B cell (primary cell): ENCODE data around the gene USP48. TPM values are rescaled to one million over a fixed set of nuclear protein-coding genes. Genes with fewer than 3 reads are reported as not detected.

Experiments
- ATAC-seq: fragments of 200-7000 bp; cut with Tn5 transposase; one replicate; pipeline ENCODE4 v1.10.0; 2021; ENCODE audit warnings: low read depth, mild to moderate bottlenecking, moderate number of reproducible peaks, moderate library complexity
- CTCF ChIA-PET: fragments of 350-600 bp; sonication (Branson Sonifier 250); formaldehyde crosslinking; loops from one replicate; lab custom pipeline; 2021; ENCODE audit warnings: antibody characterized with exemption, inconsistent platforms; lab: Charles Lee
- POLR2A ChIA-PET: fragments of 350-600 bp; sonication (Branson Sonifier 250); formaldehyde crosslinking; loops from one replicate; lab custom pipeline; 2021; ENCODE audit warnings: antibody characterized with exemption; lab: Charles Lee
- DNase-seq: peaks from one replicate; pipeline ENCODE4 v3.0.0; 2013
- H2AFZ ChIP-seq: 2 replicates; pipeline ENCODE4 v1.6.1; 2012; ENCODE audit warnings: mild to moderate bottlenecking, low read depth, low read length; ENCODE audit not compliant: insufficient read depth, poor library complexity, severe bottlenecking
- H3K27ac ChIP-seq, 2 donors: 1 replicate in 1 of 2; 2 replicates in 1 of 2; pipeline ENCODE4 v1.5.1; 2012 to 2013; ENCODE audit warnings: low read length in 2 of 2, mild to moderate bottlenecking in 2 of 2, moderate library complexity in 1 of 2
- H3K27me3 ChIP-seq, 4 experiments: fragments of 200-600 bp in 1 of 4; sonication (generic) in 1 of 4; replicated peaks in 1 of 4; 1 replicate in 2 of 4; 2 replicates in 2 of 4; pipeline versions ENCODE4 v1.6.1 to v1.7.0; 2013 to 2016; ENCODE audit warnings: low read length in 3 of 4, mild to moderate bottlenecking in 2 of 4, mixed read lengths in 1 of 4, moderate library complexity in 1 of 4; ENCODE audit not compliant: insufficient read depth in 4 of 4, control insufficient read depth in 3 of 4; ENCODE audit errors: control extremely low read depth in 1 of 4
- H3K36me3 ChIP-seq, 2 experiments: replicated peaks in 1 of 2; 1 replicate in 1 of 2; 2 replicates in 1 of 2; pipeline versions ENCODE4 v1.6.1 to v1.7.1; 2013; ENCODE audit warnings: low read length in 1 of 2; ENCODE audit not compliant: insufficient read depth in 2 of 2, control insufficient read depth in 1 of 2; ENCODE audit errors: control extremely low read depth in 1 of 2, extremely low read depth in 1 of 2
- H3K4me1 ChIP-seq, 2 donors: fragments of 200-600 bp in 1 of 2; sonication (generic) in 1 of 2; 1 replicate in 1 of 2; 2 replicates in 1 of 2; pipeline versions ENCODE4 v1.5.1 to v1.6.1; 2013 to 2017; ENCODE audit warnings: low read length in 2 of 2; ENCODE audit not compliant: control insufficient read depth in 2 of 2, insufficient read depth in 2 of 2
- H3K4me2 ChIP-seq: replicated peaks from 2 replicates; pipeline ENCODE3; 2012; ENCODE audit warnings: mild to moderate bottlenecking, low read depth, low read length; ENCODE audit not compliant: poor library complexity, severe bottlenecking
- H3K4me3 ChIP-seq, 5 experiments: fragments of 200-600 bp in 1 of 5; sonication (generic) in 1 of 5; 1 replicate in 3 of 5; 2 replicates in 2 of 5; pipeline versions ENCODE4 v1.5.1 to v1.7.0; 2011 to 2016; ENCODE audit warnings: low read length in 4 of 5, mild to moderate bottlenecking in 4 of 5, low read depth in 2 of 5, control low read depth in 1 of 5, moderate library complexity in 1 of 5; ENCODE audit not compliant: insufficient read depth in 1 of 5; ENCODE audit errors: control extremely low read depth in 1 of 5, extremely low read depth in 1 of 5
- H3K79me2 ChIP-seq: fragments of 200-600 bp; sonication (generic); one replicate; pipeline ENCODE4 v1.6.0; 2016; ENCODE audit warnings: low read length; ENCODE audit not compliant: control insufficient read depth, insufficient read depth
- H3K9ac ChIP-seq: fragments of 200-600 bp; sonication (generic); 2 replicates; pipeline ENCODE4 v1.6.1; 2017; ENCODE audit warnings: mild to moderate bottlenecking, low read length, moderate library complexity
- H3K9me3 ChIP-seq, 3 donors: one replicate each; pipeline versions ENCODE4 v1.6.1 to v1.7.1; 2013; ENCODE audit warnings: low read length in 2 of 3; ENCODE audit not compliant: control insufficient read depth in 2 of 3, insufficient read depth in 1 of 3; ENCODE audit errors: control extremely low read depth in 1 of 3
- H4K20me1 ChIP-seq: 2 replicates; pipeline ENCODE4 v1.6.0; 2012; ENCODE audit warnings: mild to moderate bottlenecking, low read length; ENCODE audit not compliant: insufficient read depth, control insufficient read depth, poor library complexity, severe bottlenecking
- H3K27ac Mint-ChIP-seq: one replicate; pipeline ENCODE4 v1.8.0; 2021; ENCODE audit warnings: mixed read lengths
- H3K27me3 Mint-ChIP-seq: one replicate; pipeline ENCODE4 v1.8.0; 2021; ENCODE audit warnings: mixed read lengths
- H3K4me1 Mint-ChIP-seq: one replicate; pipeline ENCODE4 v1.8.0; 2021; ENCODE audit warnings: mixed read lengths
- H3K4me3 Mint-ChIP-seq: one replicate; pipeline ENCODE4 v1.8.0; 2021; ENCODE audit warnings: mixed read lengths
- H3K9me3 Mint-ChIP-seq: one replicate; pipeline ENCODE4 v1.8.0; 2022; ENCODE audit warnings: mixed read lengths; ENCODE audit not compliant: insufficient read depth
- CTCF ChIP-seq: fragments of 200-600 bp; IDR thresholded peaks from one replicate; pipeline ENCODE4 v1.8.0; 2022; ENCODE audit warnings: antibody characterized with exemption, mild to moderate bottlenecking
- EZH2 ChIP-seq: IDR thresholded peaks from 2 replicates; pipeline ENCODE4 v1.6.1; 2012; ENCODE audit warnings: borderline replicate concordance, low read depth, mild to moderate bottlenecking, moderate library complexity, low read length; ENCODE audit not compliant: insufficient read depth, poor library complexity, severe bottlenecking
- WGBS: methylation state at CpG from one replicate; pipeline ENCODE4 v1.1.5; 2013; ENCODE audit warnings: missing lambda C conversion rate; ENCODE audit not compliant: insufficient coverage; 5-methylcytosine and 5-hydroxymethylcytosine counted together
- intact Hi-C: fragments of 100-400 bp; cut with micrococcal nuclease; formaldehyde crosslinking; loops from one replicate; pipeline ENCODE4 v1.10.0; 2022
- polyA plus RNA-seq: library from polyadenylated mRNA; depleted of rRNA; stranded (reverse); fragments of >200 nt; gene quantifications from 2 replicates; pipeline ENCODE4 v1.2.3, GENCODE V29; 2012
- total RNA-seq, 2 donors: library from RNA; stranded (reverse); fragments of 120-200 nt in 1 of 2; gene quantifications; 1 replicate in 1 of 2; 2 replicates in 1 of 2; pipeline versions ENCODE4 v1.2.3 to v1.2.4, GENCODE V29; 2013 to 2022

Gene USP48
- total and polyA plus RNA-seq, 2 donors (not counting 1 experiment from before 2014, with no cell fraction given): 21.2 to 135 TPM

DNA sequence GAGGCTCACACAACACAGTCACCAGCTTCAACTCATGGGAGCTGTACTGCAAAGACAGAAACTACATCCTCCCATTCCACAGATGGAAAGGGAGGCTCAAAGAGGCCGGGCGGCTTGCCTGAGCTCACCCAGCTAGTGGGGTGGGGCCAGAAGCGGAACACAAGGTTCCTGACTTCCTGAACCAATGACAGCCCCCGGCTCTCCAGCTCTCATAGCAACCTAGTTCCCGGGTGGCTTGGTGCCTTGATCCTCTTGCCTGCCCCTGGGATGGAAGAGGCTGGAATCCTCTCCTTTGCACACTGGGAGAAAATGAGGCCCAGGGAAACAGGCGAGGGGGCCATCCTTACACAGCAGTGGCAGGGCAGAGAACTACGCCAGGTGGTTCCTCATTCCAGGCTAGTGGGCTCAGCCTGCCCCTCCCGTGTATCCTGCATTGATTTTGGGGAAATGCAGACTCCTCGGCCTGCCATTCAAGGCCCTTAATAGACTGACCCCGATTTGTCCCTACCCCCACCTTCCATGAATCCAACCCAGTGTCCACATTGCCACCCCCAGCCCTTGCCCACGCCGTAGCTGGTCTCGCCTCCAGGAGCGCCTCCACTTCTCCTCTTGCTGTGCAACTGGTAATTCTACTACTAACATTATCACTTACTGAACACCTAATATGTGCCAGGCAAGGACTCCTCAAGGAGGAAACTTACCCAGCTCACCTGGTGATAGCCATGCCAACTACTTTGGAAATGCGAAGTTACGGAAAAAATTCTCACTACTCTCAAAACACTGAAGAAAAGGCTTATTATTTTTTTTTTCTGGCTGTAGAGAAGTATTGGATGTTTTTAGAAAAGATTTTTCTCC, 118.8 kb downstream of the USP48 start:
- no peak for DNase-seq
- intact Hi-C loops: no loop called here
- no peak overlapping the region for H3K9ac ChIP-seq
- H3K4me3 Mint-ChIP-seq: peak overlapping the region; percentile 29
- peaks cover 23 to 28% of the 10 kb centered on the region in 2 donors for H3K4me1 ChIP-seq
- no peaks in the 10 kb centered on the region for H3K36me3 ChIP-seq
- ATAC-seq: no peak
- no peaks in the 10 kb centered on the region for H3K79me2 ChIP-seq
- H3K27ac ChIP-seq: no peak overlapping the region
- H3K4me2 ChIP-seq: peak overlapping the region; percentile 57
- peak overlapping the region; percentile 30 for H2AFZ ChIP-seq
- no peak for TF ChIP-seq CTCF
- no peak for TF ChIP-seq EZH2
- H3K9me3 ChIP-seq: peaks cover 0 to 26% (median 0%) of the 10 kb centered on the region in 3 donors
- POLR2A ChIA-PET: no interaction called here
- CTCF ChIA-PET: no interaction called here
- no peaks in the 10 kb centered on the region for H4K20me1 ChIP-seq
- peaks cover 19% of the 10 kb centered on the region for H3K4me1 Mint-ChIP-seq
- peaks cover 0 to 84% (median 30%) of the 10 kb centered on the region in 4 experiments for H3K27me3 ChIP-seq
- H3K27ac Mint-ChIP-seq: no peak overlapping the region
- WGBS: 46% methylated on average over 9 of the region's 16 CpGs
- H3K9me3 Mint-ChIP-seq: no peaks in the 10 kb centered on the region
- H3K4me3 ChIP-seq: no peak overlapping the region
- peaks cover 54% of the 10 kb centered on the region for H3K27me3 Mint-ChIP-seq
